Mesothelial cell of epicardium (in vitro differentiated cells): Measurements from ENCODE around the gene RPS6KA4. TPM values are rescaled to one million over a fixed set of nuclear protein-coding genes. Genes with fewer than 3 reads are reported as not detected.

Experiments used
- DNase-seq, 2 experiments: peaks; one replicate each; pipeline ENCODE4 v3.0.0; 2021; ENCODE audit warnings: low spot score in 2 of 2; ENCODE audit not compliant: unreplicated experiment in 2 of 2
- H3K27ac Mint-ChIP-seq: 2 replicates; pipeline ENCODE4 v1.8.0; 2021; ENCODE audit warnings: mixed read lengths
- H3K27me3 Mint-ChIP-seq: 2 replicates; pipeline ENCODE4 v1.8.0; 2021; ENCODE audit warnings: low read depth, mixed read lengths
- H3K36me3 Mint-ChIP-seq: 2 replicates; pipeline ENCODE4 v1.8.0; 2021; ENCODE audit warnings: mixed read lengths
- H3K4me1 Mint-ChIP-seq: 2 replicates; pipeline ENCODE4 v1.8.0; 2021; ENCODE audit warnings: mixed read lengths
- H3K4me3 Mint-ChIP-seq: 2 replicates; pipeline ENCODE4 v1.8.0; 2021; ENCODE audit warnings: mild to moderate bottlenecking, moderate library complexity, mixed read lengths
- H3K9me3 Mint-ChIP-seq: 2 replicates; pipeline ENCODE4 v1.8.0; 2021; ENCODE audit warnings: mixed read lengths
- CTCF ChIP-seq: fragments of 200-600 bp; sonication (generic); IDR thresholded peaks from one replicate; pipeline ENCODE4 v1.5.0; 2021; ENCODE audit warnings: antibody characterized with exemption; ENCODE audit not compliant: unreplicated experiment
- total RNA-seq: library from RNA; stranded (reverse); gene quantifications from 3 replicates; pipeline ENCODE4 v1.2.1, GENCODE V29; 2021

The RPS6KA4 gene
- total RNA-seq, 1 donor from 2014 or later: 30.1 TPM

- Mint-ChIP-seq H3K4me3 (no peak overlapping the region), H3K27ac (no peak overlapping the region), H3K4me1 (peaks cover 11% of the 10 kb centered on the region), H3K9me3 (peaks cover 15% of the 10 kb centered on the region), H3K27me3 (no peaks in the 10 kb centered on the region), H3K36me3 (peaks cover 4% of the 10 kb centered on the region)
- no peak for TF ChIP-seq CTCF
- DNase-seq: no peak
These were observed 42.8 kb downstream of the RPS6KA4 start for GRCh38 chr11:64401775-64402174.

GRCh38 chr11:64403106-64403505 lies 44.1 kb downstream of the RPS6KA4 start:
- DNase-seq: no peak
- Mint-ChIP-seq H3K4me1 (peaks cover 23% of the 10 kb centered on the region), H3K9me3 (peaks cover 15% of the 10 kb centered on the region), H3K27ac (no peak overlapping the region), H3K4me3 (no peak overlapping the region), H3K27me3 (no peaks in the 10 kb centered on the region), H3K36me3 (peaks cover 4% of the 10 kb centered on the region)
- TF ChIP-seq CTCF: no peak

DNA sequence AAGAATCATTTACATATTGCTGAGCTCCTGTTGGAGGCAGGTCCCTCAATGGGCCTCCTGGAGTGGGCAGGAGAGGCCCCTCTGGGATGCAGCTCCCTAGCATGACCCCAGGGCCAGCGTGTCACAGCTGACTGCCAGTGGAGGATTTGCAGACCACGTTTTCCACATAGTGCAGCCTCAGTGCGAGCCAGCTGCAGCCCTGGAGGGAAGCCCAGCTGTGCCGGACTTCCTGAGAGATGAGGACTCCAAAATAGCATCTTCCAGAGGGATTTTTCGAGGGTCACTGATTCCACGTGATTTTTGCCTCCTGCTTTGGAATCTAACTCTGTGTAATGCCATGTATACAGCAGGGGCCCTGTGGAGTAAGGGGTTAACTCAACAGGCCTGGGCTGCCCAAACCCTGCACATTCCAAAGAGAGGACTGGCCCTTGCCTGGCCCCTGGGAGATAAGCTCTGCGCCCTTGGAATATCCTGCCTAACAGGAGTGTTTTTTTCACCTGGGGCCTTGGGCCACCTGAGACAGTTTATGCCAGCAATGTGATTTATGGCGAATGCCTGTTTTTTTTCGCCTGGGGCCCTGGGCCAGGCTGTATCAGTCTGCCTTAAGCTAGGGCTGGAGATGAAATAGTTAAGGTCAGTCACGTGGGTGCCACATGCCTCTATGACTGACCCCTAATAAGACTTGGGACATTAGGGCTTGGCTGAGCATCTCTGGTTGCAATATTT lies 47.4 kb downstream of the RPS6KA4 start:
- Mint-ChIP-seq H3K4me1 (peaks cover 47% of the 10 kb centered on the region), H3K4me3 (no peak overlapping the region), H3K9me3 (peaks cover 15% of the 10 kb centered on the region), H3K36me3 (peaks cover 4% of the 10 kb centered on the region), H3K27me3 (no peaks in the 10 kb centered on the region), H3K27ac (peak overlapping the region; percentile 11)
- peak in 1 of 2 experiments; percentile 46 for DNase-seq
- no peak for TF ChIP-seq CTCF

DNA sequence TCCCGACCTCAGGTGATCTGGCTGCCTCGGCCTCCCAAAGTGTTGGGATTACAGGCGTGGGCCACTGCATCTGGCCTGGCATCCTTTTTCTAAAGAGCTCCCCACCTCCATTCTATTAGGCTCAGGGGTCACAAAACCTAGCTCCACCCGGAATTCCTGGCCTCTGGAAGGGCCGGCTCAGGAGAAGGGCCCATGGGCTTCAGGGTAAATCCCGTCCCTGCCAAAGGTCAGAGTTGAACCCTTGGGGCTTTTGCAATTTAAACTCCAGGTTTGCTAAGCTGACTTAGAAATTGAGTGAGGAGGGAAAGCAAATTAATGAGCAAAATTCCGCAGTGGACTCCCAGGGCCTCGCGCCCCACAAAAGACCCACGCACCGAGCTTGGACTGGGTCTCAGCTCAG lies 48.3 kb downstream of the RPS6KA4 start:
- Mint-ChIP-seq H3K27ac (peak overlapping the region; percentile 36), H3K4me3 (no peak overlapping the region)

DNA sequence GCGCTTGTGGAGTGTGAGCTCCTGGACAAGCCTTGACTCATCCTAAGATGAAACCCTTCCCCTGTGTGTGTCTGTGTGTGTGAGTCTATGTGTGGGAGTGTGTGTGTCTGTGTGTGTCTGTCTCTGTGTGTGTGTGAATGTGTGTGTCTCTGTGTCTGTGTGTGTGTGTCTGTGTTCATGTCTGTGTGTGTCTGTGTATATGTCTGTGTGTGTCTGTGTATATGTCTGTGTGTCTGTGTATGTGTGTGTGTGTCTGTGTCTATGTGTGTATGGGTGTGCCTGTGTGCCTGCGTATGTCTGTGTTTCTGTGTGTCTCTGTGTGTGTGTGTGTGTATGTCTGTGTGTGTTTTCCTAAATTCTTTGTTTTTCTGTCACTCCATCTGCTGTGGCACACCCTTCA lies 48.7 kb downstream of the RPS6KA4 start:
- Mint-ChIP-seq H3K4me3 (no peak overlapping the region), H3K4me1 (peaks cover 47% of the 10 kb centered on the region), H3K27ac (peak overlapping the region; percentile 36), H3K36me3 (peaks cover 4% of the 10 kb centered on the region), H3K9me3 (peaks cover 15% of the 10 kb centered on the region), H3K27me3 (no peaks in the 10 kb centered on the region)
- DNase-seq: no peak
- TF ChIP-seq CTCF: no peak

More for the DNA sequence above, 48.3 kb downstream of the RPS6KA4 start:
- H3K27me3 Mint-ChIP-seq: no peaks in the 10 kb centered on the region
- H3K36me3 Mint-ChIP-seq: peaks cover 4% of the 10 kb centered on the region
- H3K4me1 Mint-ChIP-seq: peaks cover 47% of the 10 kb centered on the region
- DNase-seq: no peak
- peaks cover 15% of the 10 kb centered on the region for H3K9me3 Mint-ChIP-seq
- TF ChIP-seq CTCF: no peak

GRCh38 chr11:64409278-64409677 lies 50.3 kb downstream of the RPS6KA4 start:
- H3K27ac Mint-ChIP-seq: no peak overlapping the region
- peaks cover 2% of the 10 kb centered on the region for H3K36me3 Mint-ChIP-seq
- TF ChIP-seq CTCF: no peak
- peaks cover 4% of the 10 kb centered on the region for H3K9me3 Mint-ChIP-seq
- peaks cover 47% of the 10 kb centered on the region for H3K4me1 Mint-ChIP-seq
- no peaks in the 10 kb centered on the region for H3K27me3 Mint-ChIP-seq
- DNase-seq: no peak
- H3K4me3 Mint-ChIP-seq: no peak overlapping the region
